K562 (cell line): ENCODE data around the gene SLC25A33.

Source experiments
- CBX8 ChIP-seq: fragments of 200-600 bp; sonication (generic); IDR thresholded peaks from 2 replicates; pipeline ENCODE4 v1.6.1; 2012; ENCODE audit warnings: borderline replicate concordance, mixed run types, low read depth, mild to moderate bottlenecking, moderate library complexity, mixed read lengths, low read length, control low read depth, inconsistent platforms; ENCODE audit not compliant: poor library complexity, severe bottlenecking; ENCODE audit errors: extremely low read depth
- CEBPB ChIP-seq: fragments of 450-650 bp; IDR thresholded peaks from 2 replicates; pipeline ENCODE4 v1.6.1; 2016; ENCODE audit warnings: missing genetic modification characterization, missing compliant biosample characterization
- JUND ChIP-seq, 2 experiments: IDR thresholded peaks; 2 replicates in 1 of 2; 3 replicates in 1 of 2; pipeline ENCODE4 v1.6.1; 2011; ENCODE audit warnings: borderline replicate concordance in 2 of 2, low read depth in 2 of 2, low read length in 2 of 2, improper control_type of control experiment in 1 of 2, missing biosample characterization in 1 of 2, missing genetic modification characterization in 1 of 2, missing genetic modification reagents in 1 of 2
- MCM2 ChIP-seq: fragments of 450-650 bp; IDR thresholded peaks from 2 replicates; pipeline ENCODE4 v1.6.1; 2017; ENCODE audit warnings: low read depth, mild to moderate bottlenecking
- MCM5 ChIP-seq: fragments of 450-650 bp; IDR thresholded peaks from 2 replicates; pipeline ENCODE4 v1.6.1; 2016; ENCODE audit warnings: low read depth
- NFIC ChIP-seq: fragments of 450-650 bp; IDR thresholded peaks from 2 replicates; pipeline ENCODE4 v1.6.1; 2017; ENCODE audit warnings: mild to moderate bottlenecking, inconsistent platforms
- REST ChIP-seq, 2 experiments: fragments of 450-650 bp; formaldehyde crosslinking in 1 of 2; IDR thresholded peaks; 2 replicates each; pipeline versions ENCODE4 v1.4.0 to v1.6.1; 2014 to 2020; ENCODE audit warnings: mild to moderate bottlenecking in 2 of 2, borderline replicate concordance in 1 of 2, low read depth in 1 of 2

DNA sequence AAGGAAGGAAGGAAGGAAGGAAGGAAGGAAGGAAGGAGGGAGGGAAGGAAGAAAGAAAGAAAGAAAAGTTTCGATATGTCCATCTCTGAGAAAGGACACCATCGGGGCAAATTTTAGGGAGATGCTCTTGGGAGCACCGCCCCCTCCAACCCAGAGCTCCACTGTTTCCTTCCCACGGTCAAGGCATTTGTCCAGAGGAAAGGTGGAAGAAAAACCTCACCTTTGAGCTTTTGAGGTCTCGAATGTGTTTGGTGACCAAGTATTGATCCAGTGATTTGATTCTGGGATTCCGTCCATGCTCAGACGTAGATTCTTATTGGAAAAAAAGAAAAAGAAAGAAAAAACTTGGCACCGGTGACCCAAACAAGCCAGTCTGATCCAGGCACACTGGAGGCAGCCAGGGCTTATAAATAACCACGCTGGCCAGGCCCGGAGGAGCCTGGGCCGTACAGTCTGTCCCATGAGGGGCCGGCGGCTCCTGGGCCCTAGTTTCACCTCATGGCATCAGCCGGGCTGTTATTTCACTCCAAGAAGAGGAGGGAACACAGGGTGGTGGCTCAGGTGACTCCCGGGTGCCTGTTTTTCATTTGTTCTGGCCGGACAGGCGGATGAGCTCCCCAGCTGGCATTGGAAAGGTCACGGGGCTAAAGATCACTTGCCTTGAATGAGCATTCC is 36.1 kb upstream of the SLC25A33 start:
- TF ChIP-seq MCM2, result no peak
- TF ChIP-seq CBX8, result no peak
- TF ChIP-seq CEBPB, result no peak
- TF ChIP-seq REST (IDR thresholded peaks at IDR 0.05; ENCODE audit: borderline replicate concordance), result no peak
- TF ChIP-seq REST (CRISPR knock-in tag; IDR thresholded peaks at IDR 0.05; ENCODE audit: low read depth), result no peak
- no peak for TF ChIP-seq JUND (IDR thresholded peaks at IDR 0.05; ENCODE audit: borderline replicate concordance, low read depth, low read length)
- no peak for TF ChIP-seq JUND (tag; IDR thresholded peaks at IDR 0.05; ENCODE audit: borderline replicate concordance, low read depth, low read length)
- no peak for TF ChIP-seq NFIC
- no peak for TF ChIP-seq MCM5
